ENCODE results near the gene CX3CR1.

- no peak for TF ChIP-seq POLR2A (IDR thresholded peaks at IDR 0.05)
- TF ChIP-seq CTCF (IDR thresholded peaks at IDR 0.05) = no peak
- no peak for TF ChIP-seq POLR2AphosphoS5 (IDR thresholded peaks at IDR 0.05)
These were observed at the start of gene CX3CR1 for GRCh38 chr3:39279745-39280517.

All from prostate gland (tissue), 2 donors.